Nephron (organoid): ENCODE results near the gene GNPTG.
A peak's percentile ranks its signal among the peaks of the same experiment; 100 is the strongest.

ENCODE experiments used
- H3K27ac Mint-ChIP-seq, 3 experiments: 2 replicates each; pipeline ENCODE4 v1.8.0; 2020; ENCODE audit warnings: mixed read lengths in 3 of 3, mild to moderate bottlenecking in 2 of 3, moderate library complexity in 1 of 3
- H3K27me3 Mint-ChIP-seq: 2 replicates; pipeline ENCODE4 v1.8.0; 2021; ENCODE audit warnings: low read depth, mild to moderate bottlenecking, moderate library complexity, mixed read lengths
- H3K36me3 Mint-ChIP-seq: 2 replicates; pipeline ENCODE4 v1.8.0; 2020; ENCODE audit warnings: low read depth, mixed read lengths
- H3K4me1 Mint-ChIP-seq: 2 replicates; pipeline ENCODE4 v1.8.0; 2020; ENCODE audit warnings: mixed read lengths
- H3K4me3 Mint-ChIP-seq, 3 experiments: 2 replicates each; pipeline ENCODE4 v1.8.0; 2020; ENCODE audit warnings: mild to moderate bottlenecking in 3 of 3, mixed read lengths in 3 of 3, moderate library complexity in 2 of 3
- H3K9me3 Mint-ChIP-seq: 2 replicates; pipeline ENCODE4 v1.8.0; 2020; ENCODE audit warnings: mixed read lengths
- TF ChIP-seq, protein P1 (sequence below), 3 experiments: fragments of 200-600 bp; sonication (generic); IDR thresholded peaks; one replicate each; pipeline ENCODE4 v1.5.0; 2021; ENCODE audit warnings: antibody characterized with exemption in 3 of 3; ENCODE audit not compliant: unreplicated experiment in 3 of 3

The GNPTG gene

DNA sequence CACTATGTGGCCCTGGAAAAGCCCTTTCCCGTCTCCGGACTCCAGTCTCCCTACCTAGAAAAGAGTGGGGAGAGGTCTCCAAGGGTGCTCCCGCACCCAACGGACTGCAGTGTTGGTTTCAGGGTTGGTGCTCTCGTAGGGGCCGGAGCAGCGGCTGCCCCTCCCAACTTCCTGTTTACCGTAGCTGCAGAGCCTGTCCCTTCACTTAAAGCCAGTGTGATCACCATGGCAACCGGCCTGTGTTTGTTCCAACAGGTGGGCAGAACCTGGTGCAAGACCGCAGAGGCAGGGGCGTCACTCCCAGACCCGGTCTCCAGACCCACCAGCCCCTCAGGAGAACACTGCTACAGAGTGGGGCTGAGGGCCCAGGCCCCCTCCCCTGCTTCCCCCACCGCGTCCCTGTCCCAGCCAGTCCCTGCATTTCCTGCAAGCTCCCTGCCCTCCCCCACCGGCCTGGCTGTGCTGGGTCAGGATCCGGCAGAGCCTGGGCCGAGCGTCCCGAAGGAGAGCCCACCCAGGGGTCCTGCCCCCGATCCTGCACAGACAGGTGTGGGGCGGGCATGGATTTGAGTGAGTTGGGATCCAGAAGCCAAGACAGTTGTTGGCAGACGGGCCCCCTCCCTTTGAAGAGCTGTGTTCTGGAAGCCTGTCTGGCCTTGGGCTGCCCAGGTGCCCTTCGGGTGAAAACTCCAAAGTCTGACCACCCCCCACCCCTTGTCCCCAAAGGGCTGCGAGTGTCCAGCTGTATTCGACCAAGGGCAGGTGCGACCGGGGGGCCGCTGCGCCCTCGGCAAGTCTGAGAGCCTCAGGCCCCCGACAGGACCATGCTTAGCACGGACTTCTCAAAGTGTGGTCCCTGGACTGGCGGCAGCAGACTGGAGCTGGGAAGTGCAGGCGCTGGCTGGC, 19.8 kb upstream of the GNPTG start:
- Mint-ChIP-seq H3K4me1 (no peaks in the 10 kb centered on the region), H3K27me3 (peaks cover 65% of the 10 kb centered on the region), H3K9me3 (no peaks in the 10 kb centered on the region), H3K36me3 (no peaks in the 10 kb centered on the region), H3K4me3 (peak overlapping the region; percentile 32 to 78 (median 62)), H3K27ac (no peak overlapping the region)
- TF ChIP-seq, protein P1, sequence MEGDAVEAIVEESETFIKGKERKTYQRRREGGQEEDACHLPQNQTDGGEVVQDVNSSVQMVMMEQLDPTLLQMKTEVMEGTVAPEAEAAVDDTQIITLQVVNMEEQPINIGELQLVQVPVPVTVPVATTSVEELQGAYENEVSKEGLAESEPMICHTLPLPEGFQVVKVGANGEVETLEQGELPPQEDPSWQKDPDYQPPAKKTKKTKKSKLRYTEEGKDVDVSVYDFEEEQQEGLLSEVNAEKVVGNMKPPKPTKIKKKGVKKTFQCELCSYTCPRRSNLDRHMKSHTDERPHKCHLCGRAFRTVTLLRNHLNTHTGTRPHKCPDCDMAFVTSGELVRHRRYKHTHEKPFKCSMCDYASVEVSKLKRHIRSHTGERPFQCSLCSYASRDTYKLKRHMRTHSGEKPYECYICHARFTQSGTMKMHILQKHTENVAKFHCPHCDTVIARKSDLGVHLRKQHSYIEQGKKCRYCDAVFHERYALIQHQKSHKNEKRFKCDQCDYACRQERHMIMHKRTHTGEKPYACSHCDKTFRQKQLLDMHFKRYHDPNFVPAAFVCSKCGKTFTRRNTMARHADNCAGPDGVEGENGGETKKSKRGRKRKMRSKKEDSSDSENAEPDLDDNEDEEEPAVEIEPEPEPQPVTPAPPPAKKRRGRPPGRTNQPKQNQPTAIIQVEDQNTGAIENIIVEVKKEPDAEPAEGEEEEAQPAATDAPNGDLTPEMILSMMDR (IDR thresholded peaks at IDR 0.05; ENCODE audit: unreplicated experiment in 3 of 3) = no peak

DNA sequence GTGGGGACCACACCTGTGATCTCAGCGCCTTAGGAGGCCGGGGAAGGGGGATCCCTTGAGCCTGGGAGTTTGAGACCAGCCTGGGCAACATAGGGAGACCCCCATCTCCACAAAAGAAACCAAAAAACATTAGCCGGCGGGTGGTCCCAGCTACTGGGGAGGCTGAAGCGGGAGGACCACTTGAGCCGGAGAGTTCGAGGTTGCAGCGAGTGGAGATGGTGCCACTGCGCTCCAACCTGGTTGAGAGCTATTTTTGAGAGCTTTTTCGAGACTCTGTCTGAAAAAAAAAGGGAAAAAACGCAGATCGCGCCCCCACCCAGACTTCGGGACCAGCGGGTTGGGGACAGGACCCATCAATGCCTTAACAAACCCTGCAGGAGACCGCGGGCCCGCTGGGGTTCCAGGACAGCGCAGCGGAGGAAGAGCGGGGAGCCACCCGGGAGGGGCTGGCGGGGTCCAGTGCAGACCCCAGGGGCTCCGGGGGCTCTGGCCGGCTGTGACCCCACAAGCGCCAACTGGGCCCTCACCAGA, 19.0 kb upstream of the GNPTG start:
- no peaks in the 10 kb centered on the region for H3K9me3 Mint-ChIP-seq
- no peaks in the 10 kb centered on the region for H3K4me1 Mint-ChIP-seq
- peaks cover 73% of the 10 kb centered on the region for H3K27me3 Mint-ChIP-seq
- H3K36me3 Mint-ChIP-seq = no peaks in the 10 kb centered on the region
- H3K4me3 Mint-ChIP-seq = peak overlapping the region; percentile 53 to 78 (median 62)
- TF ChIP-seq, protein P1 (IDR thresholded peaks at IDR 0.05; ENCODE audit: unreplicated experiment in 3 of 3) = no peak
- H3K27ac Mint-ChIP-seq = no peak overlapping the region

DNA sequence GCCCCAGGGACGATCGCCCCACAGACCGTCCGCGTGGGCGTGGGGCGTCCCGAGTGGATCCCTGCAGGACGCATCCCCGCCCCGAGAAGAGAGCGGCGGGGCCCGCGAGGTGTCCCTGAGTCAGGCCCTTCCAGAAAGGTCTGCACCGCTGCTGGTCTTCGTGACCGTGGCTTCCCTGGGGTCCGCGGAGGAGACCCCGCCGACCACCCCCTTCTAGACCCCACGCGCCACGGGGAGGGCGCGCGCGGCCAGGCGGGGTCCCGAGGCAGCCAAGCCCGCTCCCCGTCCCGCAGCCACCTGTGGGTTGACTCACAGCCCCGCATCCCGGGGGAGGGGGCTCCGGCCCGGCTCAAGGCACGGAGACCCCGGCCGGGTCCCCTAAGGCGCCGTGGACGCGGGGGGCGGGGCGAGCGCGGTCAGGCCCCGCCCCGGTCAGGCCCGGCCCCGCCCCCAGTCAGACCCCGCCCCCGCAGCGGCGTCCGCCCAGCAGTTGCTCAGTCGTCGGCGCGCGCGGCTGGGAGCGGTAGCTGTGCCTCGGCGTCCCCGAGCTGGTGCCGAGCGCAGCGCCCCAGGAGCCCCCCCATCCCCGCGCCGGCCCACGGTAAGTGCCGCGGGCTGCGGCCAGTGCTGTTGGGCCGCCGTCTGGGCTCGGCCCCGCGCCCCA, 18.4 kb upstream of the GNPTG start, which contains the start of gene BAIAP3:
Gene BAIAP3, plus strand, starts transcription at position 497 of the 664 bp plus-strand sequence. CDS start 4,905 bp downstream, outside the sequence.
- H3K36me3 Mint-ChIP-seq = no peaks in the 10 kb centered on the region
- TF ChIP-seq, protein P1 (IDR thresholded peaks at IDR 0.05; ENCODE audit: unreplicated experiment in 3 of 3) = no peak
- no peak within 1 kb of the TSS for H3K27ac Mint-ChIP-seq
- H3K4me1 Mint-ChIP-seq = no peaks in the 10 kb centered on the region
- H3K27me3 Mint-ChIP-seq = peaks cover 73% of the 10 kb centered on the region
- peak within 1 kb of the TSS; percentile 53 to 78 (median 62) for H3K4me3 Mint-ChIP-seq
- no peaks in the 10 kb centered on the region for H3K9me3 Mint-ChIP-seq

- TF ChIP-seq, protein P1 (IDR thresholded peaks at IDR 0.05; ENCODE audit: unreplicated experiment in 3 of 3) = no peak
- no peak overlapping the region for H3K27ac Mint-ChIP-seq
- peak overlapping the region in 1 of 3 experiments; percentile 27 for H3K4me3 Mint-ChIP-seq
- no peaks in the 10 kb centered on the region for H3K36me3 Mint-ChIP-seq
- peaks cover 73% of the 10 kb centered on the region for H3K27me3 Mint-ChIP-seq
- H3K9me3 Mint-ChIP-seq = no peaks in the 10 kb centered on the region
- H3K4me1 Mint-ChIP-seq = no peaks in the 10 kb centered on the region
Observed at GRCh38 chr16:1333854-1334700, 17.7 kb upstream of the GNPTG start.

DNA sequence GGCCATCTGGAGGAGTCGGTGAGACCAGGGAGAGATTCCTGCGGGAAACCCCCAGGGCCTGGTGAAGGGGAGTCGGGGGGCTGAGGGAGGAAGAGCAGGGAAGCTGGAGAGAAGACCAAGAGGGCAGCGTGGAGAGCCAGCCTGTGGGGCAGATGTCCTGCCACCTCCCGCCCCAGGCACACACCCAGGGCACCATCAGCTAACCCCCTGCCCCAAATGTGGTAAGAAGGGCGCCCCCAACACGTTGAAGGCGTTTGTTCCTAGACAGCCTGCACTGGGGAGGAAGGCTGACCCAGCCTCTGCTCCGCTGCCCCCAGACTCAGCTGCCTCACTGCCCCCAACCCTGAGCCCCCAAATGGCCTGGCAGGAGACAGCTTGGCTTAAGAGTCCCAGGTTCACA, 17.0 kb upstream of the GNPTG start:
- TF ChIP-seq, protein P1 (IDR thresholded peaks at IDR 0.05; ENCODE audit: unreplicated experiment in 3 of 3) = no peak
- H3K36me3 Mint-ChIP-seq = no peaks in the 10 kb centered on the region

More for the DNA sequence above, 17.0 kb upstream of the GNPTG start:
- H3K9me3 Mint-ChIP-seq = no peaks in the 10 kb centered on the region
- H3K4me3 Mint-ChIP-seq = peak overlapping the region in 1 of 3 experiments; percentile 19
- peaks cover 67% of the 10 kb centered on the region for H3K27me3 Mint-ChIP-seq
- no peaks in the 10 kb centered on the region for H3K4me1 Mint-ChIP-seq
- no peak overlapping the region for H3K27ac Mint-ChIP-seq
